Ovary (tissue), 3 donors: ENCODE data around the gene RGS19.

ENCODE experiments used
- CTCF ChIP-seq, 3 donors: fragments of 450-650 bp in 2 of 3; fragments of 200-600 bp in 1 of 3; IDR thresholded peaks; one replicate each; pipeline versions ENCODE4 v1.5.1 to v1.8.0; 2016 to 2022; ENCODE audit warnings: antibody characterized with exemption in 3 of 3, mild to moderate bottlenecking in 1 of 3
- EP300 ChIP-seq: sonication (generic); formaldehyde crosslinking; IDR thresholded peaks from one replicate; pipeline ENCODE4 v1.6.1; 2017; ENCODE audit warnings: antibody characterized with exemption
- donor health status: DM: no; HTN: no; CAD: no.

- TF ChIP-seq CTCF (IDR thresholded peaks at IDR 0.05) (no peak), EP300 (no peak)
These were observed 27.6 kb downstream of the RGS19 start for GRCh38 chr20:64051561-64052325.
